ENCODE data around the gene MDM2.

MDM2 gene

GRCh38 chr12:68775121-68775630, 32.8 kb upstream of the MDM2 start:
- no peak for TF ChIP-seq POLR2AphosphoS5 (IDR thresholded peaks at IDR 0.05; ENCODE audit: low read depth, low read length)
- no peak for TF ChIP-seq REST (IDR thresholded peaks at IDR 0.05; ENCODE audit: insufficient read depth in 1 of 2, low read depth in 2 of 2, low read length in 2 of 2)
- no peak for TF ChIP-seq SIN3A (IDR thresholded peaks at IDR 0.05; ENCODE audit: borderline replicate concordance, insufficient read depth, low read length)
- no peak for TF ChIP-seq TAF1 (IDR thresholded peaks at IDR 0.05; ENCODE audit: borderline replicate concordance, insufficient read depth, low read length)
- no peak for TF ChIP-seq FOXP2 (optimal IDR thresholded peaks at IDR 0.05; ENCODE audit: borderline replicate concordance, extremely low read depth, extremely low read length, insufficient read depth)

GRCh38 chr12:68776976-68777610, 30.9 kb upstream of the MDM2 start:
- TF ChIP-seq REST (IDR thresholded peaks at IDR 0.05; ENCODE audit: insufficient read depth in 1 of 2, low read depth in 2 of 2, low read length in 2 of 2) (no peak), FOXP2 (optimal IDR thresholded peaks at IDR 0.05; ENCODE audit: borderline replicate concordance, extremely low read depth, extremely low read length, insufficient read depth) (no peak), SIN3A (IDR thresholded peaks at IDR 0.05; ENCODE audit: borderline replicate concordance, insufficient read depth, low read length) (no peak), POLR2AphosphoS5 (IDR thresholded peaks at IDR 0.05; ENCODE audit: low read depth, low read length) (no peak), TAF1 (IDR thresholded peaks at IDR 0.05; ENCODE audit: borderline replicate concordance, insufficient read depth, low read length) (no peak)

GRCh38 chr12:68779280-68779679, 28.7 kb upstream of the MDM2 start:
- TF ChIP-seq REST (IDR thresholded peaks at IDR 0.05; ENCODE audit: insufficient read depth in 1 of 2, low read depth in 2 of 2, low read length in 2 of 2) (no peak), TAF1 (IDR thresholded peaks at IDR 0.05; ENCODE audit: borderline replicate concordance, insufficient read depth, low read length) (no peak), POLR2AphosphoS5 (IDR thresholded peaks at IDR 0.05; ENCODE audit: low read depth, low read length) (no peak), SIN3A (IDR thresholded peaks at IDR 0.05; ENCODE audit: borderline replicate concordance, insufficient read depth, low read length) (no peak), FOXP2 (optimal IDR thresholded peaks at IDR 0.05; ENCODE audit: borderline replicate concordance, extremely low read depth, extremely low read length, insufficient read depth) (no peak)

GRCh38 chr12:68780731-68781130, 27.2 kb upstream of the MDM2 start:
- TF ChIP-seq TAF1 (IDR thresholded peaks at IDR 0.05; ENCODE audit: borderline replicate concordance, insufficient read depth, low read length) (no peak), SIN3A (IDR thresholded peaks at IDR 0.05; ENCODE audit: borderline replicate concordance, insufficient read depth, low read length) (no peak), REST (IDR thresholded peaks at IDR 0.05; ENCODE audit: insufficient read depth in 1 of 2, low read depth in 2 of 2, low read length in 2 of 2) (no peak), FOXP2 (optimal IDR thresholded peaks at IDR 0.05; ENCODE audit: borderline replicate concordance, extremely low read depth, extremely low read length, insufficient read depth) (no peak), POLR2AphosphoS5 (IDR thresholded peaks at IDR 0.05; ENCODE audit: low read depth, low read length) (no peak)

All from PFSK-1 (cell line).